Lower lobe of right lung (tissue), 2 donors: ENCODE results near the gene YBX1. TPM values are rescaled to one million over a fixed set of nuclear protein-coding genes. Genes with fewer than 3 reads are reported as not detected.
"Not testable (repeated sequence)": the region's sequence is repeated elsewhere in the genome, so short reads cannot be mapped to it uniquely, and the experiment has no call there.

ENCODE experiments used
- ATAC-seq, 2 donors: fragments of 200-7000 bp; cut with Tn5 transposase; one replicate each; pipeline ENCODE4 v1.9.1; 2020 to 2022; ENCODE audit warnings: mild to moderate bottlenecking in 2 of 2, moderate library complexity in 2 of 2
- DNase-seq: peaks from one replicate; pipeline ENCODE4 v3.0.0-alpha.2; 2020
- H3K27ac ChIP-seq: fragments of 200-600 bp; one replicate; pipeline ENCODE4 v1.8.0; 2022
- H3K27me3 ChIP-seq: fragments of 200-600 bp; one replicate; pipeline ENCODE4 v1.8.0; 2022; ENCODE audit warnings: low read depth
- H3K36me3 ChIP-seq: fragments of 200-600 bp; one replicate; pipeline ENCODE4 v1.8.0; 2022; ENCODE audit warnings: mild to moderate bottlenecking
- H3K4me1 ChIP-seq: fragments of 200-600 bp; one replicate; pipeline ENCODE4 v1.8.0; 2022
- H3K4me3 ChIP-seq: fragments of 200-600 bp; one replicate; pipeline ENCODE4 v1.8.0; 2022; ENCODE audit warnings: mild to moderate bottlenecking
- H3K9me3 ChIP-seq: fragments of 200-600 bp; one replicate; pipeline ENCODE4 v1.8.0; 2022
- CTCF ChIP-seq: fragments of 200-600 bp; IDR thresholded peaks from one replicate; pipeline ENCODE4 v1.8.0; 2022; ENCODE audit warnings: antibody characterized with exemption, mild to moderate bottlenecking
- intact Hi-C: fragments of 100-400 bp; cut with DNase I; formaldehyde crosslinking; loops from one replicate; pipeline ENCODE4 v1.11.0; 2022
- total RNA-seq: library from RNA; stranded (reverse); fragmentation: NEBNext Ultra II Directional; extraction: Animal tissue kit (Norgen Biotek cat#: 25700); gene quantifications from one replicate; pipeline ENCODE4 v1.2.1, GENCODE V29; 2021
- donor health status: DM: no; HTN: yes; CAD: no; lungs with severe emphysema.

YBX1 gene
- total RNA-seq, 1 donor from 2014 or later: 552 TPM

GRCh38 chr1:42700006-42700405 lies 17.8 kb downstream of the YBX1 start:
- no peaks in the 10 kb centered on the region for H3K9me3 ChIP-seq
- no peaks in the 10 kb centered on the region for H3K4me1 ChIP-seq
- H3K36me3 ChIP-seq: peaks cover 99% of the 10 kb centered on the region
- H3K27me3 ChIP-seq: no peaks in the 10 kb centered on the region
- H3K27ac ChIP-seq: no peak overlapping the region
- no peak overlapping the region for H3K4me3 ChIP-seq
- no peak for ATAC-seq
- intact Hi-C loops: no loop called here
- no peak for DNase-seq
- TF ChIP-seq CTCF: no peak

GRCh38 chr1:42703888-42704464 lies 21.8 kb downstream of the YBX1 start:
- peaks cover 83% of the 10 kb centered on the region for H3K36me3 ChIP-seq
- ATAC-seq (no peak), DNase-seq (no peak)
- no peaks in the 10 kb centered on the region for H3K4me1 ChIP-seq
- no peaks in the 10 kb centered on the region for H3K9me3 ChIP-seq
- H3K27me3 ChIP-seq: no peaks in the 10 kb centered on the region
- intact Hi-C loops: no loop called here
- no peak for TF ChIP-seq CTCF
- H3K4me3 ChIP-seq: no peak overlapping the region
- no peak overlapping the region for H3K27ac ChIP-seq

- H3K27ac ChIP-seq, H3K4me3 ChIP-seq, ATAC-seq, DNase-seq, intact Hi-C loops, H3K36me3 ChIP-seq, H3K27me3 ChIP-seq, H3K4me1 ChIP-seq: not testable (repeated sequence)
- peaks cover 12% of the 10 kb centered on the region for H3K9me3 ChIP-seq
Observed at GRCh38 chr1:42712808-42713207, 30.6 kb downstream of the YBX1 start.

- Histone ChIP-seq H3K9me3 (peaks cover 12% of the 10 kb centered on the region), H3K4me3 (no peak overlapping the region), H3K36me3 (peaks cover 1% of the 10 kb centered on the region), H3K27ac (no peak overlapping the region), H3K4me1 (no peaks in the 10 kb centered on the region), H3K27me3 (no peaks in the 10 kb centered on the region)
- TF ChIP-seq CTCF: no peak
- DNase-seq (no peak), ATAC-seq (no peak)
- intact Hi-C loops: no loop called here
Observed at GRCh38 chr1:42713293-42713692, 31.1 kb downstream of the YBX1 start.

GRCh38 chr1:42714441-42714840 lies 32.2 kb downstream of the YBX1 start:
- H3K36me3 ChIP-seq, DNase-seq, H3K4me1 ChIP-seq, intact Hi-C loops, H3K4me3 ChIP-seq, H3K27ac ChIP-seq, H3K27me3 ChIP-seq, ATAC-seq: not testable (repeated sequence)
- peaks cover 12% of the 10 kb centered on the region for H3K9me3 ChIP-seq

- no peaks in the 10 kb centered on the region for H3K4me1 ChIP-seq
- ATAC-seq: no peak
- intact Hi-C loops: no loop called here
Observed at GRCh38 chr1:42720868-42721267, 38.6 kb downstream of the YBX1 start.

More at GRCh38 chr1:42720868-42721267, 38.6 kb downstream of the YBX1 start:
- no peaks in the 10 kb centered on the region for H3K27me3 ChIP-seq
- no peaks in the 10 kb centered on the region for H3K36me3 ChIP-seq
- no peak overlapping the region for H3K27ac ChIP-seq
- H3K4me3 ChIP-seq: no peak overlapping the region
- no peaks in the 10 kb centered on the region for H3K9me3 ChIP-seq
- no peak for TF ChIP-seq CTCF
- no peak for DNase-seq
